ENCODE data around the gene RRP1B. TPM values are rescaled to one million over a fixed set of nuclear protein-coding genes. Genes with fewer than 3 reads are reported as not detected.

RRP1B gene
- total RNA-seq, 1 experiment from 2014 or later, result 44.2 TPM

GRCh38 chr21:43689556-43690337, 30.4 kb downstream of the RRP1B start:
- Histone ChIP-seq H3K4me2 (ENCODE audit: low read length) (no peak overlapping the region), H3K4me1 (ENCODE audit: insufficient read depth, low read length) (no peaks in the 10 kb centered on the region), H2AFZ (ENCODE audit: low read length) (no peak overlapping the region), H3K9me3 (ENCODE audit: low read length) (no peaks in the 10 kb centered on the region), H3F3A (ENCODE audit: low read length, unreplicated experiment) (no peaks in the 10 kb centered on the region), H3K79me2 (ENCODE audit: low read length) (no peaks in the 10 kb centered on the region), H3K9ac (ENCODE audit: low read length) (no peak overlapping the region), H3K27ac (ENCODE audit: low read length) (no peak overlapping the region), H3K27me3 (ENCODE audit: low read length) (no peaks in the 10 kb centered on the region), H3K9me2 (replicated peaks; ENCODE audit: low read length) (no peaks in the 10 kb centered on the region), H3K36me3 (ENCODE audit: low read depth, low read length) (peaks cover 75% of the 10 kb centered on the region), H3K4me3 (ENCODE audit: low read length) (no peak overlapping the region), H4K20me1 (ENCODE audit: low read length) (no peaks in the 10 kb centered on the region)
- ChIA-PET POLR2A (ENCODE audit: unreplicated experiment) (no interaction called here), CTCF (no interaction called here)
- no peak for TF ChIP-seq EZH2 (IDR thresholded peaks at IDR 0.05; ENCODE audit: low read length, unreplicated experiment)
- TF ChIP-seq CTCF (conservative IDR thresholded peaks at IDR 0.05; ENCODE audit: low read depth, low read length), result no peak
- no peak for TF ChIP-seq EZH2phosphoT487 (IDR thresholded peaks at IDR 0.05; ENCODE audit: borderline replicate concordance, low read length)
- BruUV-seq (replicated peaks), result no TSS peak
- ATAC-seq, result no peak
- intact Hi-C loops (cut with micrococcal nuclease), result no loop called here
- DNase-seq, result no peak

GRCh38 chr21:43690346-43690745, 31.0 kb downstream of the RRP1B start:
- H4K20me1 ChIP-seq (ENCODE audit: low read length), result no peaks in the 10 kb centered on the region
- CTCF ChIA-PET, result no interaction called here
- H3K79me2 ChIP-seq (ENCODE audit: low read length), result no peaks in the 10 kb centered on the region
- H3K9me2 ChIP-seq (replicated peaks; ENCODE audit: low read length), result no peaks in the 10 kb centered on the region
- H3K36me3 ChIP-seq (ENCODE audit: low read depth, low read length), result peaks cover 71% of the 10 kb centered on the region
- H3K27ac ChIP-seq (ENCODE audit: low read length), result no peak overlapping the region
- no TSS peak for BruUV-seq (replicated peaks)
- POLR2A ChIA-PET (ENCODE audit: unreplicated experiment), result no interaction called here
- TF ChIP-seq EZH2 (IDR thresholded peaks at IDR 0.05; ENCODE audit: low read length, unreplicated experiment) (no peak), EZH2phosphoT487 (IDR thresholded peaks at IDR 0.05; ENCODE audit: borderline replicate concordance, low read length) (no peak), CTCF (conservative IDR thresholded peaks at IDR 0.05; ENCODE audit: low read depth, low read length) (no peak)
- H3K4me3 ChIP-seq (ENCODE audit: low read length), result no peak overlapping the region
- DNase-seq (no peak), ATAC-seq (no peak)
- no peaks in the 10 kb centered on the region for H3K27me3 ChIP-seq (ENCODE audit: low read length)
- no peaks in the 10 kb centered on the region for H3K9me3 ChIP-seq (ENCODE audit: low read length)
- intact Hi-C loops (cut with micrococcal nuclease), result no loop called here
- no peaks in the 10 kb centered on the region for H3F3A ChIP-seq (ENCODE audit: low read length, unreplicated experiment)
- H2AFZ ChIP-seq (ENCODE audit: low read length), result no peak overlapping the region
- no peak overlapping the region for H3K4me2 ChIP-seq (ENCODE audit: low read length)
- no peak overlapping the region for H3K9ac ChIP-seq (ENCODE audit: low read length)
- H3K4me1 ChIP-seq (ENCODE audit: insufficient read depth, low read length), result no peaks in the 10 kb centered on the region

- intact Hi-C loops (cut with micrococcal nuclease), result no loop called here
- Histone ChIP-seq H3K9me2 (replicated peaks; ENCODE audit: low read length) (no peaks in the 10 kb centered on the region), H3K9ac (ENCODE audit: low read length) (no peak overlapping the region), H3K36me3 (ENCODE audit: low read depth, low read length) (peaks cover 73% of the 10 kb centered on the region), H3F3A (ENCODE audit: low read length, unreplicated experiment) (no peaks in the 10 kb centered on the region), H2AFZ (ENCODE audit: low read length) (no peak overlapping the region), H3K27me3 (ENCODE audit: low read length) (no peaks in the 10 kb centered on the region), H3K4me3 (ENCODE audit: low read length) (no peak overlapping the region), H3K9me3 (ENCODE audit: low read length) (no peaks in the 10 kb centered on the region), H3K4me1 (ENCODE audit: insufficient read depth, low read length) (no peaks in the 10 kb centered on the region), H3K4me2 (ENCODE audit: low read length) (no peak overlapping the region), H3K79me2 (ENCODE audit: low read length) (no peaks in the 10 kb centered on the region), H4K20me1 (ENCODE audit: low read length) (no peaks in the 10 kb centered on the region), H3K27ac (ENCODE audit: low read length) (no peak overlapping the region)
- BruUV-seq (replicated peaks), result no TSS peak
- ChIA-PET POLR2A (ENCODE audit: unreplicated experiment) (no interaction called here), CTCF (no interaction called here)
- TF ChIP-seq EZH2phosphoT487 (IDR thresholded peaks at IDR 0.05; ENCODE audit: borderline replicate concordance, low read length) (no peak), CTCF (conservative IDR thresholded peaks at IDR 0.05; ENCODE audit: low read depth, low read length) (no peak), EZH2 (IDR thresholded peaks at IDR 0.05; ENCODE audit: low read length, unreplicated experiment) (no peak)
- ATAC-seq (no peak), DNase-seq (no peak)
These were observed 31.9 kb downstream of the RRP1B start for GRCh38 chr21:43691086-43691795.

All from PC-3 (cell line).